Stimulated activated memory B cell treated with anti-CD40 and anti-IgM and Interleukin-4, amounts not matched to agents 10 μg/mL and 1 μg/mL and 100 μg/mL, for 72 hours (primary cell): ENCODE measurements around the gene PCDH17.

ENCODE experiments used
- ATAC-seq: fragments of 150-1000 bp; cut with Tn5 transposase; 2 replicates; pipeline ENCODE4 v1.10.0; 2021
- H3K27ac Mint-ChIP-seq: one replicate; pipeline ENCODE4 v1.8.0; 2022; ENCODE audit warnings: mild to moderate bottlenecking, mixed read lengths
- H3K27me3 Mint-ChIP-seq: one replicate; pipeline ENCODE4 v1.8.0; 2022; ENCODE audit warnings: mixed read lengths
- H3K36me3 Mint-ChIP-seq: one replicate; pipeline ENCODE4 v1.8.0; 2022; ENCODE audit warnings: mixed read lengths
- H3K4me1 Mint-ChIP-seq: one replicate; pipeline ENCODE4 v1.8.0; 2022; ENCODE audit warnings: mixed read lengths
- H3K4me3 Mint-ChIP-seq: one replicate; pipeline ENCODE4 v1.8.0; 2022; ENCODE audit warnings: mild to moderate bottlenecking, moderate library complexity, mixed read lengths
- H3K9me3 Mint-ChIP-seq: one replicate; pipeline ENCODE4 v1.8.0; 2022; ENCODE audit warnings: mixed read lengths

PCDH17 gene

DNA sequence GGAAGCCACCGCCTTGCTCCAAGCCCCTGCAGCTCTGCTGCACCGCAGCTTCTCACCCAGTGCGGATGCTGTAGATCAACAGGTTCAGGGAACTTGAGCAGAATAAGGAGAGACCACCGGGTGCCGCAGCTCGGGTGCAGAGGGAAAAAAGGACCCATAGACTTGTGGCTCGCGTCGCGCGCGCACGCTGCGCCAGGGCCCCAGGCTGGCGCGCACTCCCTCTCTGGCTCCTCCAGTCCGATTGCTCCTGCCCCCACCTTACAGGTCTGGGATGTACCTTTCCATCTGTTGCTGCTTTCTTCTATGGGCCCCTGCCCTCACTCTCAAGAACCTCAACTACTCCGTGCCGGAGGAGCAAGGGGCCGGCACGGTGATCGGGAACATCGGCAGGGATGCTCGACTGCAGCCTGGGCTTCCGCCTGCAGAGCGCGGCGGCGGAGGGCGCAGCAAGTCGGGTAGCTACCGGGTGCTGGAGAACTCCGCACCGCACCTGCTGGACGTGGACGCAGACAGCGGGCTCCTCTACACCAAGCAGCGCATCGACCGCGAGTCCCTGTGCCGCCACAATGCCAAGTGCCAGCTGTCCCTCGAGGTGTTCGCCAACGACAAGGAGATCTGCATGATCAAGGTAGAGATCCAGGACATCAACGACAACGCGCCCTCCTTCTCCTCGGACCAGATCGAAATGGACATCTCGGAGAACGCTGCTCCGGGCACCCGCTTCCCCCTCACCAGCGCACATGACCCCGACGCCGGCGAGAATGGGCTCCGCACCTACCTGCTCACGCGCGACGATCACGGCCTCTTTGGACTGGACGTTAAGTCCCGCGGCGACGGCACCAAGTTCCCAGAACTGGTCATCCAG lies 964 bp downstream of the PCDH17 start:
- ATAC-seq: no peak
- Mint-ChIP-seq H3K27ac (no peak overlapping the region), H3K36me3 (no peaks in the 10 kb centered on the region), H3K27me3 (peaks cover 50% of the 10 kb centered on the region), H3K9me3 (peaks cover 2% of the 10 kb centered on the region), H3K4me3 (peak overlapping the region; percentile 51), H3K4me1 (peaks cover 30% of the 10 kb centered on the region)

DNA sequence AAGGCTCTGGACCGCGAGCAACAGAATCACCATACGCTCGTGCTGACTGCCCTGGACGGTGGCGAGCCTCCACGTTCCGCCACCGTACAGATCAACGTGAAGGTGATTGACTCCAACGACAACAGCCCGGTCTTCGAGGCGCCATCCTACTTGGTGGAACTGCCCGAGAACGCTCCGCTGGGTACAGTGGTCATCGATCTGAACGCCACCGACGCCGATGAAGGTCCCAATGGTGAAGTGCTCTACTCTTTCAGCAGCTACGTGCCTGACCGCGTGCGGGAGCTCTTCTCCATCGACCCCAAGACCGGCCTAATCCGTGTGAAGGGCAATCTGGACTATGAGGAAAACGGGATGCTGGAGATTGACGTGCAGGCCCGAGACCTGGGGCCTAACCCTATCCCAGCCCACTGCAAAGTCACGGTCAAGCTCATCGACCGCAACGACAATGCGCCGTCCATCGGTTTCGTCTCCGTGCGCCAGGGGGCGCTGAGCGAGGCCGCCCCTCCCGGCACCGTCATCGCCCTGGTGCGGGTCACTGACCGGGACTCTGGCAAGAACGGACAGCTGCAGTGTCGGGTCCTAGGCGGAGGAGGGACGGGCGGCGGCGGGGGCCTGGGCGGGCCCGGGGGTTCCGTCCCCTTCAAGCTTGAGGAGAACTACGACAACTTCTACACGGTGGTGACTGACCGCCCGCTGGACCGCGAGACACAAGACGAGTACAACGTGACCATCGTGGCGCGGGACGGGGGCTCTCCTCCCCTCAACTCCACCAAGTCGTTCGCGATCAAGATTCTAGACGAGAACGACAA lies 1.8 kb downstream of the PCDH17 start:
- Mint-ChIP-seq H3K4me3 (no peak overlapping the region), H3K27ac (no peak overlapping the region), H3K4me1 (peaks cover 30% of the 10 kb centered on the region), H3K27me3 (peaks cover 46% of the 10 kb centered on the region), H3K9me3 (peaks cover 2% of the 10 kb centered on the region), H3K36me3 (no peaks in the 10 kb centered on the region)
- ATAC-seq: no peak

DNA sequence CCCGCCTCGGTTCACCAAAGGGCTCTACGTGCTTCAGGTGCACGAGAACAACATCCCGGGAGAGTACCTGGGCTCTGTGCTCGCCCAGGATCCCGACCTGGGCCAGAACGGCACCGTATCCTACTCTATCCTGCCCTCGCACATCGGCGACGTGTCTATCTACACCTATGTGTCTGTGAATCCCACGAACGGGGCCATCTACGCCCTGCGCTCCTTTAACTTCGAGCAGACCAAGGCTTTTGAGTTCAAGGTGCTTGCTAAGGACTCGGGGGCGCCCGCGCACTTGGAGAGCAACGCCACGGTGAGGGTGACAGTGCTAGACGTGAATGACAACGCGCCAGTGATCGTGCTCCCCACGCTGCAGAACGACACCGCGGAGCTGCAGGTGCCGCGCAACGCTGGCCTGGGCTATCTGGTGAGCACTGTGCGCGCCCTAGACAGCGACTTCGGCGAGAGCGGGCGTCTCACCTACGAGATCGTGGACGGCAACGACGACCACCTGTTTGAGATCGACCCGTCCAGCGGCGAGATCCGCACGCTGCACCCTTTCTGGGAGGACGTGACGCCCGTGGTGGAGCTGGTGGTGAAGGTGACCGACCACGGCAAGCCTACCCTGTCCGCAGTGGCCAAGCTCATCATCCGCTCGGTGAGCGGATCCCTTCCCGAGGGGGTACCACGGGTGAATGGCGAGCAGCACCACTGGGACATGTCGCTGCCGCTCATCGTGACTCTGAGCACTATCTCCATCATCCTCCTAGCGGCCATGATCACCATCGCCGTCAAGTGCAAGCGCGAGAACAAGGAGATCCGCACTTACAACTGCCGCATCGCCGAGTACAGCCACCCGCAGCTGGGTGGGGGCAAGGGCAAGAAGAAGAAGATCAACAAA lies 2.6 kb downstream of the PCDH17 start:
- no peaks in the 10 kb centered on the region for H3K9me3 Mint-ChIP-seq
- no peak overlapping the region for H3K4me3 Mint-ChIP-seq
- H3K4me1 Mint-ChIP-seq: peaks cover 26% of the 10 kb centered on the region
- H3K27me3 Mint-ChIP-seq: peaks cover 38% of the 10 kb centered on the region
- no peak for ATAC-seq
- no peaks in the 10 kb centered on the region for H3K36me3 Mint-ChIP-seq
- no peak overlapping the region for H3K27ac Mint-ChIP-seq

DNA sequence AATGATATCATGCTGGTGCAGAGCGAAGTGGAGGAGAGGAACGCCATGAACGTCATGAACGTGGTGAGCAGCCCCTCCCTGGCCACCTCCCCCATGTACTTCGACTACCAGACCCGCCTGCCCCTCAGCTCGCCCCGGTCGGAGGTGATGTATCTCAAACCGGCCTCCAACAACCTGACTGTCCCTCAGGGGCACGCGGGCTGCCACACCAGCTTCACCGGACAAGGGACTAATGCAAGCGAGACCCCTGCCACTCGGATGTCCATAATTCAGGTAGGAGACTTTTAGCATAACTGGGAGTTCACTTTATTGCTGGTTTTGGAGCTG lies 3.3 kb downstream of the PCDH17 start:
- no peak overlapping the region for H3K4me3 Mint-ChIP-seq
- H3K36me3 Mint-ChIP-seq: no peaks in the 10 kb centered on the region
- H3K27me3 Mint-ChIP-seq: peaks cover 32% of the 10 kb centered on the region
- no peaks in the 10 kb centered on the region for H3K9me3 Mint-ChIP-seq
- ATAC-seq: no peak
- H3K27ac Mint-ChIP-seq: no peak overlapping the region
- H3K4me1 Mint-ChIP-seq: peaks cover 20% of the 10 kb centered on the region

DNA sequence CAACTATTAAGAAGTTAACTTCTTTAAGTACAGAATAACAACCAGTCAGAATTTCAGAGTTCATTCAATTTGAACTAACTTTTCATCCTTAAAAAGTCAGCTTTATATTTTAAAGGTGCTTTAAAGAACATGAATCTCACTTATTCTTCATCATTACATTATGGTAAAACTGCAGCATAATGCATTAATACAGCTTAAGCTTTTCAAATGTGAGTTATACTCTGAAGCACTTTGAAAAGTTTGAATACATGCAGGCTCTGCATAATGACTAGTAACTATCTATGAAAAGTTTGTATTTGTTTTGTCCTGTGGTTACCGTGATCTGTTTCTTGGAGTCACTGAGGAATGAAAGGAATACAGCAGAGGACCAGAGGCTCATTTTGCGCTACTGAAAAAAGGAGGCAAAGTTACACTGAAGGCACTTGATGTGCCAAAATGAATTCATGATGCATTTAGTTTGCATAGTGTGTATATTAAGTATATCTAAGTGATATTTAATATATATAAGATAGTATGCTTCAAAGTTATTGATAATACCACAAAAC lies 4.1 kb downstream of the PCDH17 start:
- Mint-ChIP-seq H3K27ac (no peak overlapping the region), H3K4me1 (peaks cover 15% of the 10 kb centered on the region), H3K9me3 (no peaks in the 10 kb centered on the region), H3K4me3 (no peak overlapping the region), H3K36me3 (no peaks in the 10 kb centered on the region), H3K27me3 (peaks cover 24% of the 10 kb centered on the region)
- no peak for ATAC-seq

DNA sequence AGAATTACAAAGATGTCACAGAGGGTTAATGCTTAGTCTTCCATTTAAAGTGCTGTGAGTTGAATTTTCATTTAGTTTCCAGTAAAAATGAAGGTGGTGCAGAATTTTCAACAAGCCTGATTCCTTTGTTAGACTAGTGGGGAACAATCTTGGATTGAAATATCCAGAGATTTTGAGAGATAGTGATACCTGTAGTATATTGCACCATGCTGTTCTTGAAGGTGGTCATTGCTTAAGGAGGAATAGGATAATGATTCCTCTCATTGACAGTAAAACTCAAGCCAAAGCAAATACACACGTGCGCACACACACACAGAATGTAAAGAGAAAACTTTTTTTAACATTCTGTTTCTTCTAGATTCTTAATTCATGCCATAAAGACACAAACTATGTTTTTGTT lies 5.3 kb downstream of the PCDH17 start:
- Mint-ChIP-seq H3K36me3 (no peaks in the 10 kb centered on the region), H3K27ac (no peak overlapping the region), H3K4me3 (no peak overlapping the region), H3K4me1 (peaks cover 3% of the 10 kb centered on the region), H3K27me3 (peaks cover 12% of the 10 kb centered on the region), H3K9me3 (no peaks in the 10 kb centered on the region)
- ATAC-seq: no peak

DNA sequence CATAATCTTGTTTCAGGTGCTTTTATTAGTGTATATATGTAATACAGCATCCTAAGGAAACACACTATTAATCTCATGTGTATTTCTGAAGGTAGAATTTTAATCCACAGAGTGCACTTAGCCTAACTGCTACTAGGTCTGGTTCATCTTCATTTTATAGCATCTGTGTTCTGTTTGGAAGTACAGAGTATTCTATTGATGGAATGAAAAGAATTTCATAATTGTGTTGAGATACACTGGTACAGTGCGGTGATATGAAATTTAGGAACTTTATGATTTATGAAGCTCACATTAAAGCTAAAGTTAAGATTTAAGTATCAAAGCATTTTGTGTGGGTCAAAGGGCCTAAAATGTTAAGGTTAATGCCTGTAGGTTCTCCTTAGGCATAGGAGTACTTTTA lies 6.0 kb downstream of the PCDH17 start:
- H3K9me3 Mint-ChIP-seq: no peaks in the 10 kb centered on the region
- H3K4me3 Mint-ChIP-seq: no peak overlapping the region
- H3K27me3 Mint-ChIP-seq: peaks cover 5% of the 10 kb centered on the region
- H3K4me1 Mint-ChIP-seq: no peaks in the 10 kb centered on the region
- no peak for ATAC-seq
- H3K27ac Mint-ChIP-seq: no peak overlapping the region
- H3K36me3 Mint-ChIP-seq: no peaks in the 10 kb centered on the region

DNA sequence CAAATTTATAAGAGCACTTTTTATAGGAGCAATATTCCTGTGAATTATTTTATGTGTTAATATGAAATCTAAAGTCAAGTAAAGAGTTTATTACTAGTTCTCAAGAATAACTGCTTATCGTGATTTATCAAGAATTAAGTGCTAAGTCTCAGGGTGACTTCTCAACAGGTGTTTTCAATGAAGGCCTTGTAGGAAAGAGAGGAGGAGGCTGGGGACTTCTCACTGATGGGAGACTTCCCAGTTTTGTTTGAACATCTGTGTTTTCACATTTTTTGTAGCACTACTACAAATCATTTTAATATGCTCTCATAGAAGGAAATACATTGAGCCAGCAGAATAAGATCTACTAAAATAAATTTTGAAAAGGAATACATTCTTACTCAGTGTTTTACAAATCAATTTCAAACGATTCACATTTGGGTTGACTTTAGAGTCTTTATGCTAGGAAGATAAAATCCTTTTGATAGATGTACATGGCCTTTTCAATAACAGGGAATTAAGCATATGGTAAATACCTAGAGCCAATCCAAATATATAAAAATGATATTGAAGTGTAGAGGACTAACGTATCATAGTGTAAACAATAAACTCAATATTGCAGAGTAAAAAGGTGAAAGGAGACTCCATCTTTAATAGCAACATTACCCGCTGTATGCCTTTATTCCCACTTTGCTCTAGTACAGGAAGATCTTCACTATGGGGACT lies 6.8 kb downstream of the PCDH17 start:
- Mint-ChIP-seq H3K4me1 (no peaks in the 10 kb centered on the region), H3K27me3 (no peaks in the 10 kb centered on the region), H3K36me3 (no peaks in the 10 kb centered on the region), H3K4me3 (no peak overlapping the region), H3K9me3 (no peaks in the 10 kb centered on the region), H3K27ac (no peak overlapping the region)
- no peak for ATAC-seq

DNA sequence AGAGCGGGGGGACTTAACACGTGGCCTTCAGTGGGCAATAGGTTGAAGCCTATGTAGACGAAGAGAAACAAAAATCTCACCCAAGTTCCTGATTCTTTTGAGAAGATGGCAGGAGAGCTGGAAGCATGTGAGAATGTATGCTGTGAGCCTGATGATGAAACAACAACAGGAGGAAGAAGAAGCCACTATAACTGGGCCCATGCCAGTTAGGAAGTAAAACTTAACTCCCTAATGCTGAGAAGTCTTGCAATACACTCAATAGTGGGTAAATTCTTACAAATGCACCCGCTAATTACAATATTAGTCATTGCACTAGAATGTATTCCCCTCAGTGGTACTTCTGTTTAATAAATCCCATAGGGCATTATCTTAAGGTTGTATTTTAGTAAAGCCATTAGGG lies 9.1 kb downstream of the PCDH17 start:
- Mint-ChIP-seq H3K27ac (no peak overlapping the region), H3K9me3 (no peaks in the 10 kb centered on the region), H3K36me3 (no peaks in the 10 kb centered on the region), H3K4me3 (no peak overlapping the region), H3K4me1 (no peaks in the 10 kb centered on the region), H3K27me3 (no peaks in the 10 kb centered on the region)
- no peak for ATAC-seq

DNA sequence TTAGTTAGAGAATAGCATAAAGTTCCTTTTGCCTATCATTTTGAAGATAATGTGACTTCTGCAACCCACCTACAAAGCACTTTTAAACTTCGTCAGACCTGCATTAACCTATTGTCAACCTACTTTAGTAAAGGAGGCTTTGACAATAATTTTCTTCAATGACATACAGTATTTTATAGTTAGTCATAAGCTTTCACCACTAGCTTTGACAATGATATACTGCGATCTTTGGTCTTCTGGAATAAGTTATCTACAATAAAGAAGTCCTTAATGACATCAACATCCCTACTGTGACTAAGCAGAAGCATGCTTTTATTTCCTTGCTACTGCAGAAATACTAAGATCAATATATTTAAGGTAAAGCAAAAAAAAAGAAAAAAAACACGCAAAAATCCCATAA lies 9.5 kb downstream of the PCDH17 start:
- H3K36me3 Mint-ChIP-seq: no peaks in the 10 kb centered on the region
- H3K9me3 Mint-ChIP-seq: no peaks in the 10 kb centered on the region
- no peaks in the 10 kb centered on the region for H3K4me1 Mint-ChIP-seq
- no peak overlapping the region for H3K27ac Mint-ChIP-seq
- ATAC-seq: no peak
- no peaks in the 10 kb centered on the region for H3K27me3 Mint-ChIP-seq
- no peak overlapping the region for H3K4me3 Mint-ChIP-seq

DNA sequence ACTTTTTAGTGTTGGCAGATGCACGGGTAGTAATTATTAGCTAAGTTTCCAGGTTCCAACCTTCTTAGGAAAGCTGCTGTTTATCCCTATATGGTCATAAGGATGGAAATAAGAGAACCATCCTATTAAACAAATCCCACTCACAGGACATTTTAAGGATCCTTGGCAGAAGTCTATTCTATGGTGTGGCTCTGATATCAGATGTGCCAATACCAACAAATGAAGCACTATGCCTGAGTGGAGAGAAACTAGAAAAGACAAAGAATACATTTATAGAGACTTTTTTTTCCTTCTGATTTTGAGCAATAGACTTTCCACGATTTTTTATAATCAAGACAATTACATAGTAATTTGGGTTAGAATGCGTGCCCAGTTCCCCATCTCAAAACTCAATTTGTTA lies 12.6 kb downstream of the PCDH17 start:
- no peaks in the 10 kb centered on the region for H3K4me1 Mint-ChIP-seq
- peaks cover 3% of the 10 kb centered on the region for H3K9me3 Mint-ChIP-seq
- H3K4me3 Mint-ChIP-seq: no peak overlapping the region
- no peaks in the 10 kb centered on the region for H3K36me3 Mint-ChIP-seq
- H3K27ac Mint-ChIP-seq: no peak overlapping the region
- no peaks in the 10 kb centered on the region for H3K27me3 Mint-ChIP-seq
- no peak for ATAC-seq

DNA sequence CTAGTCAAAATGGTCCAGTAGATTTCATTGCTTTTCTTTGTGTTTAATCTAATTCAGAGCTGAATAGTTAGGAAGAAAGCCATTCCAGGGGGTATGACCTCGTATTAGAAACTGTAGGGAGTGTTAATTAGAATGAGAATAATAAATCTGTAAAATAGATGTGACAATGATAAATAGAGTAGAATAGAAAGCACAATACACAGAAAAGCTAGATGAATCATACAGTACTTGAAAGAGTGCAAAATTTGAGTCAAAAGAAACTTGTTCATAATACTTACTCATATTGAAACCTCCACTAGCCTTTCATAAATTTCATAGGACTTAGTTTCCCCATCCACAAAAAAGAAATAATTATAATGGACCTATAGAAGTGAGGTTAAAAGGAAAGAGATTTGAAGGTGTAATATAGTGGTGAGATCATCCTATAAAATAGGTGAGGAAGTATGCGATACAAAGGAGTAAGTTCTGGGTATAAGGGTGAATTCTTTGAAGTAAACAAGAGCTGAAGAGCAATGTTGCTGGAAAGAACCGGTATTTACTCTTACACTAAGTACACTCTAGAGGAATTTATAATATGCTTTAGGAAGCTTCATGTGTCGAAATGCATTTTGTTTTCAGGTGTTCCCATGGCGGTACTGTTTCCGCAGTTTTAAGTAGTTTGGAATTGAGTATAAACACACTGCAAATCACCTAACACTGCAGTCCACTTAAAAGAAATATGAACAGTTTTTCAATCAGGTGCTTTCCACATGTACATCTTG lies 21.9 kb downstream of the PCDH17 start:
- Mint-ChIP-seq H3K4me3 (no peak overlapping the region), H3K27ac (no peak overlapping the region), H3K9me3 (no peaks in the 10 kb centered on the region), H3K4me1 (no peaks in the 10 kb centered on the region), H3K27me3 (no peaks in the 10 kb centered on the region), H3K36me3 (no peaks in the 10 kb centered on the region)
- no peak for ATAC-seq

DNA sequence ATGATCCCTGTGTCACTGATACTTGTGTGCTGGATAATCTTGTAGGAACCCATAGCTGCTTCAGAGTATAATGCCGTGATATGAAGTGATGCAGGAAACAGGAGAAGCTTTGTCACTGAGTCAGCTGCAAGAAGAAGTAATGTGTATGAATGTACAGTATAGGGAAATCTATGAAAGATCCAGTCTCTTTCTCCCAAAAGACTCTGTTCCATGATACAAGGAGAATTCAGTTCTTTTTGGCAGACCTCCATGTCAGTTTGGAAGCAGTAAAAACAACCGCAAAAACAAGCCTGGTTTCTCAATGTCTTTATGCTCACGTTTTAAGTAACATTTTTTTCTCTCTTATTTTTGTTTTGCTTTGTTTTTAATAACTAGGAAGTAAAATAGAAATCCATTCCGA lies 33.9 kb downstream of the PCDH17 start:
- H3K27me3 Mint-ChIP-seq: no peaks in the 10 kb centered on the region
- no peak for ATAC-seq
- H3K9me3 Mint-ChIP-seq: peaks cover 9% of the 10 kb centered on the region
- no peaks in the 10 kb centered on the region for H3K4me1 Mint-ChIP-seq
- no peaks in the 10 kb centered on the region for H3K36me3 Mint-ChIP-seq
- H3K4me3 Mint-ChIP-seq: no peak overlapping the region
- no peak overlapping the region for H3K27ac Mint-ChIP-seq
